RWPE1 (cell line): ENCODE measurements around the gene KBTBD7.

Source experiments
- CTCF ChIA-PET: fragments of 350-600 bp; sonication (Branson Sonifier 250); formaldehyde crosslinking; extraction: SDS; loops from one replicate; lab custom pipeline; 2021; lab: Yijun Ruan, JAX
- POLR2A ChIA-PET: fragments of 400-600 bp; formaldehyde crosslinking; extraction: SDS; loops from one replicate; lab custom pipeline; 2020; ENCODE audit warnings: antibody characterized with exemption; ENCODE audit not compliant: low non-redundant PET; lab: Yijun Ruan, JAX
- DNase-seq: peaks from one replicate; pipeline ENCODE4 v3.0.0; 2012; ENCODE audit warnings: low spot score
- H3K27ac ChIP-seq: fragments of 450-650 bp; 2 replicates; pipeline ENCODE4 v1.5.1; 2017
- TF ChIP-seq, protein P1 (sequence below): fragments of 450-650 bp; conservative IDR thresholded peaks from 2 replicates; pipeline ENCODE4 v1.5.1; 2017; ENCODE audit warnings: low read depth, mild to moderate bottlenecking

The KBTBD7 gene

DNA sequence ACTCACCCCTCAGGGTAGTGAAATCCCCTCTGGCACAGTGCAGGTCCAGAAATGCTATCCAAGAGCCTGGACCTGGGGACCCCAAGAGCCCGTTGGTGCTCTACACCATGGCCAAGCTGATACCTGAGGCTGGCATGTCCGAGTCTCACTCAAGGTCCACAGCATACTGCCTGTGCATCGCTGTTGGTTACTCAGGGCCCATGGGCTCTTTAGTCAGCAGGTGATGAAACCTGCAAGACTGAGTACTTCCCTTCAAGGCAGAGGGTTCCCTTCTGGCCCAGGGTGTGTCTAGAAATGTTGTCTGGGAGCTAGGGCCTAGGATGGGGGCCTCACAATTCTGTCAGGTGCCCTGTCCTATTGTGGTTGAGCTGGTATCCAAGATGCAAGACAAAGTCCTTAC lies 19.6 kb upstream of the KBTBD7 start:
- POLR2A ChIA-PET = no interaction called here

DNA sequence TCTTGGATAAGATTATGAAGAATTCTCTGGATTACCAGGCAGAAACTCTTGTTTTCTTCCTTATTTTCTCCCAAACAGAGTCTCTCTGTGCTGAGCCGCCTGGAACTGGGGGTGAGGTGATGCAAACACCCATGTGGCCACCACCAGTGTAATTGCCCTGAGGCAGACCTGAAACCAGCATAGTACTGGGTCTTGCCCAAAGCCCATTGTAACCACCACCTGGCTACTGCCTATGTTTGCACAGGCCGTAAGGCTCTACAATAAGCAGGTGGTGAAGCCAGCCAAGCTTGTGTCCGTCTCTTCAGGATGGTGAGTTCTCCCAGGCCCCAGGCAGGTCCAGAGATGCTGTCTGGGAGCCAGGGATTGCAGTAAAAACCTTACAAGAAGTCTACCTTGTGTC lies 18.9 kb upstream of the KBTBD7 start:
- H3K27ac ChIP-seq = no peak overlapping the region
- CTCF ChIA-PET = no interaction called here
- TF ChIP-seq, protein P1, sequence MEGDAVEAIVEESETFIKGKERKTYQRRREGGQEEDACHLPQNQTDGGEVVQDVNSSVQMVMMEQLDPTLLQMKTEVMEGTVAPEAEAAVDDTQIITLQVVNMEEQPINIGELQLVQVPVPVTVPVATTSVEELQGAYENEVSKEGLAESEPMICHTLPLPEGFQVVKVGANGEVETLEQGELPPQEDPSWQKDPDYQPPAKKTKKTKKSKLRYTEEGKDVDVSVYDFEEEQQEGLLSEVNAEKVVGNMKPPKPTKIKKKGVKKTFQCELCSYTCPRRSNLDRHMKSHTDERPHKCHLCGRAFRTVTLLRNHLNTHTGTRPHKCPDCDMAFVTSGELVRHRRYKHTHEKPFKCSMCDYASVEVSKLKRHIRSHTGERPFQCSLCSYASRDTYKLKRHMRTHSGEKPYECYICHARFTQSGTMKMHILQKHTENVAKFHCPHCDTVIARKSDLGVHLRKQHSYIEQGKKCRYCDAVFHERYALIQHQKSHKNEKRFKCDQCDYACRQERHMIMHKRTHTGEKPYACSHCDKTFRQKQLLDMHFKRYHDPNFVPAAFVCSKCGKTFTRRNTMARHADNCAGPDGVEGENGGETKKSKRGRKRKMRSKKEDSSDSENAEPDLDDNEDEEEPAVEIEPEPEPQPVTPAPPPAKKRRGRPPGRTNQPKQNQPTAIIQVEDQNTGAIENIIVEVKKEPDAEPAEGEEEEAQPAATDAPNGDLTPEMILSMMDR = no peak
- POLR2A ChIA-PET = no interaction called here
- DNase-seq = no peak

More for the DNA sequence above, 19.6 kb upstream of the KBTBD7 start:
- CTCF ChIA-PET = no interaction called here
- DNase-seq = no peak
- H3K27ac ChIP-seq = no peak overlapping the region
- TF ChIP-seq, protein P1 = no peak

DNA sequence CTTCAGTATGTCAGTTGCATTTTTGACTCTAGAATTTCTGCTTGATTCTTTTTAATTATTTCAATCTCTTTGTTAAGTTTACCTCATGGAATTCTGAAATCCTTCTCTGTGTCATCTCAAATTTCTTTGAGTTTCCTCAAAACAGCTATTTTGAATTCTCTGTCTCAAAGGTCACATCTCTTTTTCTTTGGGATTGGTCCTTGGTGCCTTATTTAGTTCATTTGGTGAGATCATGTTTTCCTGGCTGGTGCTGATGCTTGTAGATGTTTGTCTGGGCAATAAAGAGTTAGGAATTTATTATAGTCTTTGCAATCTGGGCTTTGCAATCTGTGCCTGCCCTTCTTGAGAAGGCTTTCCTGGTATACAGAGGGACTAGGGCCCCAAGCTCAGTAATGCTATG lies 18.5 kb upstream of the KBTBD7 start:
- no peak overlapping the region for H3K27ac ChIP-seq
- TF ChIP-seq, protein P1 = no peak
- DNase-seq = no peak
- POLR2A ChIA-PET = no interaction called here
- CTCF ChIA-PET = no interaction called here

DNA sequence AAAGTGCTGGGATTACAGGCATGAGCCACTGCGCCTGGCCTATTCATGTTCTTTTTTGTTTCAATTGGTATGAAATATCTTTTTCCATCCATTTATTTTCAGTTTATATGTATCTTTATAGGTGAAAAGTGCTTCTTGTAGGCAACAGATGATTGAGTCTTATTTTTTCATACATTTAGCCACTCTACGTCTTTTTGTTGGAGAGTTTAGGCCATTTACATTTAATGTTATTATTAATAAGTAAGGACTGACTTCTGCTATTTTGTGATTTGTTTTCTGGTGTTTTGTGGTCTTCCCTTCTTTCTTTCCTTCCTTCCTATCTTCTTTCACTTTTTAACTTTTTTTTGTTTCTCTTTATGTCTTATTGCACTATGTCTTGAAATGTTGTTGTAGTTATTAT lies 16.7 kb upstream of the KBTBD7 start:
- ChIA-PET CTCF (no interaction called here), POLR2A (no interaction called here)
- TF ChIP-seq, protein P1 = no peak
- H3K27ac ChIP-seq = no peak overlapping the region
- DNase-seq = no peak

DNA sequence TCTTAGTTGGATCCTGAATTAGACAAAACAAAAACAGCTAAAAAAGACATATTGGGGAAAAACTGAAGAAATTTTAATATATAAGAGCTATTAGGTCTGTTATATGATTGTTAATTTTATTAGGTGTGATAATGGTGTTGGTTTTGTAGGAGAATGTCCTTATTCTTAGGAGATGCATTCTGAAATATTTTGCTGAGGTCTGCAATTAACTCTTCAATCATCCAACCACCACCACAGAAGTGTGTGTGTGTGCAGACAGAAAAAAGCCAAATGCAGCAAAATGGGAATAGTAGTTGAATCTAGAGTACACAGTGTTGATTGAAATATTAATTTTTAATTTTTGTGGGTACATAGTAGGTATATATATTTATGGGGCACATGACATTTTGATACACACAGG lies 12.1 kb upstream of the KBTBD7 start:
- no peak overlapping the region for H3K27ac ChIP-seq
- POLR2A ChIA-PET = no interaction called here
- TF ChIP-seq, protein P1 = no peak
- DNase-seq = no peak
- CTCF ChIA-PET = interaction anchor here (1.2 kb wide), 1 partner anchor 10 kb away, joined by 3 read pairs; no protein-coding TSS in a partner anchor

DNA sequence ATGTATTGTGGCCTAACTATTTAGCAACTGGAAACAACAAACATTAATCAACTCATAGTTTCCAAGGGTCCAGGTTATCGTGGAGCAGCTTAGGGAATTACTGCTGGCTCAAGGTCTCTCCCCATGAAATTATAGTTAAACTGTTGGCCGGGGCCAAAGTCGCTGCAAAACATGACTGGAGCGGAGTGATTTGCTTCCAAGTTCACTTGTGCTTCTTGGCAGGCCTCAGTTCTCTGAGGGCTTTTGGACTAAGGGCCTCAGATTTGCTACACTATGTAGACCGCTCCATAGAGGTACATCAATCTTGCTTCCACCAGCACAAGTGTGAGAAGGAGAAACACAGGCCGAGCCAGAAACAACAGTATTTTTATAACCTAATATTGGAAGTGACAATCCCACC lies 9.4 kb upstream of the KBTBD7 start:
- ChIA-PET CTCF (no interaction called here), POLR2A (no interaction called here)
- DNase-seq = no peak

More for the DNA sequence above, 9.4 kb upstream of the KBTBD7 start:
- TF ChIP-seq, protein P1 = no peak
- no peak overlapping the region for H3K27ac ChIP-seq
